Measurements from ENCODE around the gene PPP2R3A. TPM values are rescaled to one million over a fixed set of nuclear protein-coding genes. Genes with fewer than 3 reads are reported as not detected.

The PPP2R3A gene
- total RNA-seq, 5 donors from 2014 or later (not counting 1 experiment from before 2014, with no cell fraction given) = 0.19 to 0.95 (median 0.30) TPM

DNA sequence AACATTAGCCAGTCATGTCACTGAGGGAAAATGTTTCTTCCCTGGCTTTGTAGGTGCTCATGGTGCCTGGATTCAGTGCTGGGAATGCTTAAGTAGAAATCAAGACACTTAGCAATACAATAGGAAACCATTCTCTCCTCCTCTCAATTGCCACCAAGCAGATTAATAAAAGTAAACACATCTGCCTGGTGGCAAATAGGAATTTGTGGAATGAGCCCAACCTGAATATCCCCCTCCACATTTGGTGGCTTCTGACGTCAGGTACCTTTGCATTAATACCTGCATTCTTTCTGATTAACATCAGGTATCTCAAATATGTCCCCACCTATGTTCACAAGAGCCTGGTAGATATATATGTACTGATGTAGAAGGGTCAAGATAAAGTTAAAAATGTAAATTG, 42.7 kb downstream of the PPP2R3A start:
- Histone ChIP-seq H3K9me3 (no peaks in the 10 kb centered on the region), H3K4me3 (ENCODE audit: control insufficient read depth in 1 of 2, extremely low read depth in 1 of 2, low read length in 1 of 2) (no peak overlapping the region), H3K27ac (ENCODE audit: low read length) (no peak overlapping the region), H3K27me3 (replicated peaks in 1 of 2; ENCODE audit: control insufficient read depth in 2 of 2, extremely low read depth in 1 of 2, insufficient read depth in 2 of 2, low read length in 1 of 2) (peaks cover 0 to 2% of the 10 kb centered on the region in 2 experiments), H3K36me3 (ENCODE audit: control insufficient read depth in 2 of 2, extremely low read depth in 1 of 2, insufficient read depth in 1 of 2, low read length in 1 of 2) (no peaks in the 10 kb centered on the region), H3K4me1 (ENCODE audit: control insufficient read depth in 1 of 2, extremely low read depth in 1 of 2, insufficient read depth in 2 of 2, low read length in 2 of 2) (no peaks in the 10 kb centered on the region)
- no CpG with 5 or more reads among the region's 1 CpG for WGBS (ENCODE audit: insufficient coverage)
- H3K4me3 Mint-ChIP-seq = no peak overlapping the region
- ChIA-PET POLR2A (no interaction called here), CTCF (no interaction called here)
- no peaks in the 10 kb centered on the region for H3K36me3 Mint-ChIP-seq
- no peaks in the 10 kb centered on the region for H3K4me1 Mint-ChIP-seq
- ATAC-seq (replicated peaks in 1 of 4) = no peak
- H3K9me3 Mint-ChIP-seq = peaks cover 0 to 5% (median 4%) of the 10 kb centered on the region in 3 donors
- no peak for DNase-seq
- H3K27me3 Mint-ChIP-seq = peaks cover 8 to 9% of the 10 kb centered on the region in 2 donors
- no peak overlapping the region for H3K27ac Mint-ChIP-seq

DNA sequence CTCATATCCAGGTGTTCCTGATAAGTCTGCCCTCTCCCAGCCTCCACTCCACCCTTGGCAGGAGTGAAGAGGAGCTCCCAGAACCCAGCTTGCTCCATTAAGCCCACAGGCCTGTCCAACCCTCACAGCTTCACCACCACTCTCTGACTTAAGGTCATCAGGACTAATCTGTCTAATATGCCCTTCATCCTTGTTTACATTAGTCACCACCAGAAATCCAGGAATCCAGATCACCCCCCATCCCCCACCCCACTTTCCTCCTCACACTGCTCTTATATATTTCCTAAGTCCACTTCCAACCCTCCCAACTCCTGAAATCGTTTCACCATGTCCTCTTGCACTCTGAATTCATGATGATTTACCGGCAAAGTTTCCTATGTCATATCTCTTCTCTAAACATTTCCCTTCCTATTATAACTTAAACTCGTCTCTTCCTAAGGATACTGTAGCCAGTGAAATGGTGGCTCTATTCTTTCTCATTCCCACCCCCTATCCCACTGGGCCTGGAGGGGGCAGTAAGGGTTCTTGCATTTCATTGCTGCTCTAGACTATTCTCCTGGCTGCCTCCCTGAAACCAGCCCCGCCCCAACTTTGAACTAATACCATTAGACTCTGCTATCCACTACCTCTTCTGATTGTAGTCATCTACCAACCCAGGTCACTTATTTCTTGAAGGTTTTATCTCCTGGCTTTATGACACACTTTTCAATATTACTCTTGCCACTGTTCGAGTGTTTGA, 43.4 kb downstream of the PPP2R3A start:
- DNase-seq (no peak), ATAC-seq (replicated peaks in 1 of 4) (no peak)
- Histone ChIP-seq H3K27me3 (replicated peaks in 1 of 2; ENCODE audit: control insufficient read depth in 2 of 2, extremely low read depth in 1 of 2, insufficient read depth in 2 of 2, low read length in 1 of 2) (peaks cover 0 to 2% of the 10 kb centered on the region in 2 experiments), H3K9me3 (no peaks in the 10 kb centered on the region), H3K4me1 (ENCODE audit: control insufficient read depth in 1 of 2, extremely low read depth in 1 of 2, insufficient read depth in 2 of 2, low read length in 2 of 2) (no peaks in the 10 kb centered on the region), H3K27ac (ENCODE audit: low read length) (no peak overlapping the region), H3K4me3 (ENCODE audit: control insufficient read depth in 1 of 2, extremely low read depth in 1 of 2, low read length in 1 of 2) (no peak overlapping the region), H3K36me3 (ENCODE audit: control insufficient read depth in 2 of 2, extremely low read depth in 1 of 2, insufficient read depth in 1 of 2, low read length in 1 of 2) (no peaks in the 10 kb centered on the region)
- Mint-ChIP-seq H3K4me1 (no peaks in the 10 kb centered on the region), H3K36me3 (no peaks in the 10 kb centered on the region), H3K27me3 (peaks cover 8 to 9% of the 10 kb centered on the region in 2 donors), H3K27ac (no peak overlapping the region), H3K4me3 (no peak overlapping the region), H3K9me3 (peaks cover 0 to under 1% (median 0%) of the 10 kb centered on the region in 3 donors)
- CTCF ChIA-PET = interaction anchor here in 1 of 2 donors (0.6 kb wide), 1 partner anchor 10 kb away, joined by 3 read pairs; no protein-coding TSS in a partner anchor
- POLR2A ChIA-PET = no interaction called here
- WGBS (ENCODE audit: insufficient coverage) = 33% methylated on average over 1 of the region's 5 CpGs

DNA sequence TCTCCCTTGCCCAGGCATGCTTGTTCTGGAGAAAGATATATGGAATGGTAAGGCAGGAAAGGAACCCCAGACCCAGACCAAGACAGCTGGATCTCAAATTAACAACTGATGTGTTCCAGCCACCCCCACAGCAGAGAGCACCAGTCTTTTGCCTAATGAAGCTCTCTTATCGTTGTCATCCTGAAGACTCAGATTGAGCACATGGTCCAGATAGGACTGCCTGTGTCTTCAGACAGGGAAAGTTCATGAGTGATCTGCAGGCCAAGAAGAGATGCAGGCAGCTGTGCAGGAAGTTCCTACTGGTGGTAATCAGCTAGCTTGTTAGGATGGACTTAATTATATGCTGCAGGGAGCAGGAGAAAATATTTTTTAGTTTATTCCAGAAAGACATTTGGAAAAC, 53.3 kb downstream of the PPP2R3A start:
- Mint-ChIP-seq H3K27me3 (peaks cover 26 to 36% of the 10 kb centered on the region in 2 donors), H3K4me1 (no peaks in the 10 kb centered on the region), H3K27ac (no peak overlapping the region), H3K4me3 (no peak overlapping the region), H3K9me3 (peaks cover 0 to 7% (median 3%) of the 10 kb centered on the region in 3 donors), H3K36me3 (peaks cover 3% of the 10 kb centered on the region)
- no peaks in the 10 kb centered on the region for H3K4me1 ChIP-seq (ENCODE audit: control insufficient read depth in 1 of 2, extremely low read depth in 1 of 2, insufficient read depth in 2 of 2, low read length in 2 of 2)
- no peak overlapping the region for H3K27ac ChIP-seq (ENCODE audit: low read length)
- DNase-seq (no peak), ATAC-seq (replicated peaks in 1 of 4) (no peak)
- 60% methylated on average over 1 of the region's 1 CpG for WGBS (ENCODE audit: insufficient coverage)
- POLR2A ChIA-PET = interaction anchor here in 1 of 2 donors (0.5 kb wide), 1 partner anchor 377 kb away, joined by 4 read pairs; no protein-coding TSS in a partner anchor
- no peak overlapping the region for H3K4me3 ChIP-seq (ENCODE audit: control insufficient read depth in 1 of 2, extremely low read depth in 1 of 2, low read length in 1 of 2)
- CTCF ChIA-PET = interaction anchor here in 1 of 2 donors (1.1 kb wide), 1 partner anchor 9 kb away, joined by 3 read pairs; no protein-coding TSS in a partner anchor
- H3K9me3 ChIP-seq = no peaks in the 10 kb centered on the region
- no peaks in the 10 kb centered on the region for H3K36me3 ChIP-seq (ENCODE audit: control insufficient read depth in 2 of 2, extremely low read depth in 1 of 2, insufficient read depth in 1 of 2, low read length in 1 of 2)
- peaks cover 0 to 4% of the 10 kb centered on the region in 2 experiments for H3K27me3 ChIP-seq (replicated peaks in 1 of 2; ENCODE audit: control insufficient read depth in 2 of 2, extremely low read depth in 1 of 2, insufficient read depth in 2 of 2, low read length in 1 of 2)

DNA sequence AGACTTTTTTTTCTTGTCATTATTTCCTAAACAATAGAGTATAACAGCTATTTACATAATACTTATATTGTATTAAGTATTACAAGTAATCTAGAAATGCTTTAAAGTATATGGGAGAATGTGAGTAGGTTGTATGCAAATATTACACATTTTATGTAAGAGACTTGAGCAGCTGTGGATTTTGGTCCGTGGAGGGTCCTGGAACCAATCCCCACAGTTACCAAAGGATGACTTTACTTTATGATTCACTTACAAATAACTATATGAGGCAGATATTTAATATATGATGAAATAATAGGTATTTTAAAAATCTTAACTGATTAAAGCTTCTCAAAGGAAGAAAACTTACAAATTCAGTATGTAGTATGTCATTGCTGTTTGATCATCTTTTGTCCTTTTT, 56.3 kb downstream of the PPP2R3A start:
- WGBS (ENCODE audit: insufficient coverage) = no CpG with 5 or more reads among the region's 1 CpG
- ChIA-PET CTCF (no interaction called here), POLR2A (no interaction called here)
- Mint-ChIP-seq H3K4me1 (no peaks in the 10 kb centered on the region), H3K27me3 (peaks cover 19 to 31% of the 10 kb centered on the region in 2 donors), H3K36me3 (peaks cover 3% of the 10 kb centered on the region), H3K4me3 (no peak overlapping the region), H3K9me3 (no peaks in the 10 kb centered on the region), H3K27ac (no peak overlapping the region)
- DNase-seq (no peak), ATAC-seq (replicated peaks in 1 of 4) (no peak)
- H3K27me3 ChIP-seq (replicated peaks in 1 of 2; ENCODE audit: control insufficient read depth in 2 of 2, extremely low read depth in 1 of 2, insufficient read depth in 2 of 2, low read length in 1 of 2) = peaks cover 0 to 4% of the 10 kb centered on the region in 2 experiments
- H3K27ac ChIP-seq (ENCODE audit: low read length) = no peak overlapping the region
- no peaks in the 10 kb centered on the region for H3K36me3 ChIP-seq (ENCODE audit: control insufficient read depth in 2 of 2, extremely low read depth in 1 of 2, insufficient read depth in 1 of 2, low read length in 1 of 2)
- no peaks in the 10 kb centered on the region for H3K4me1 ChIP-seq (ENCODE audit: control insufficient read depth in 1 of 2, extremely low read depth in 1 of 2, insufficient read depth in 2 of 2, low read length in 2 of 2)
- H3K9me3 ChIP-seq = no peaks in the 10 kb centered on the region
- H3K4me3 ChIP-seq (ENCODE audit: control insufficient read depth in 1 of 2, extremely low read depth in 1 of 2, low read length in 1 of 2) = no peak overlapping the region

DNA sequence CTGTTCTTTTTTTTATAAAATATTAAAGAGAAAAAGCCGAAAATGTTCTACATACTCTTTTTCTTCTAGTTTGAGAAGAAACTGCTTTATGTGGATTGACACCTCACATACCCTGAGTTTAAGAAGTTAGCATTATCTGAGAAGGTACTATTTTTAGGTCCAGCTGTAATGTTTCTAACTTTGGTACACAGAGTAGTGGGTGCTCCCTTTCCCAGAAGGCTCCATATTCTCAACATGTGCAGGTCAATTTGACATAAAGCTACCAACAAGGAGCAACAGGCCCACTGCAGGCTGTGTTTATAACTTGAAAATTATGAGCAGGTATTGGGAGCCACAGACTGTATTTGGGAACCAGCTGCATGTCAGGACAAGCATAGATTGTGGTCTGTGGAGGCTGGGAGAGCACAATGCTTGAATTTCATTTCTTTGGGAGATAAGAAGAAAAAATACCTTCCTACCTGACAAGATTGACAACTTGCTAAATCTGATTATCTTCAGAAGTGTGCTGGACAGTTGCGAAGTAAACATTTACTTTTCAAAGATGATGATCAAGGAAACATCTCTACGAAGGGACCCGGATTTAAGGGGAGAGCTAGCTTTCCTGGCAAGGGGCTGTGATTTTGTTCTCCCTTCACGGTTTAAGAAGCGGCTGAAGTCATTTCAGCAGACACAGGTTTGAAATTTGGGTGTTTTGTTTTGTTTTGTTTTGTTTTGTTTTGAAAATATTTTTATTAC, 57.2 kb downstream of the PPP2R3A start:
- no peak overlapping the region for H3K4me3 Mint-ChIP-seq
- WGBS (ENCODE audit: insufficient coverage) = 92% methylated on average over 2 of the region's 6 CpGs
- no peaks in the 10 kb centered on the region for H3K9me3 Mint-ChIP-seq
- no peaks in the 10 kb centered on the region for H3K36me3 ChIP-seq (ENCODE audit: control insufficient read depth in 2 of 2, extremely low read depth in 1 of 2, insufficient read depth in 1 of 2, low read length in 1 of 2)
- H3K27ac ChIP-seq (ENCODE audit: low read length) = no peak overlapping the region
- H3K9me3 ChIP-seq = no peaks in the 10 kb centered on the region
- peaks cover 0 to 4% of the 10 kb centered on the region in 2 experiments for H3K27me3 ChIP-seq (replicated peaks in 1 of 2; ENCODE audit: control insufficient read depth in 2 of 2, extremely low read depth in 1 of 2, insufficient read depth in 2 of 2, low read length in 1 of 2)
- DNase-seq (no peak), ATAC-seq (replicated peaks in 1 of 4) (no peak)
- H3K36me3 Mint-ChIP-seq = peaks cover 3% of the 10 kb centered on the region
- no peak overlapping the region for H3K4me3 ChIP-seq (ENCODE audit: control insufficient read depth in 1 of 2, extremely low read depth in 1 of 2, low read length in 1 of 2)
- no peaks in the 10 kb centered on the region for H3K4me1 Mint-ChIP-seq
- no peaks in the 10 kb centered on the region for H3K4me1 ChIP-seq (ENCODE audit: control insufficient read depth in 1 of 2, extremely low read depth in 1 of 2, insufficient read depth in 2 of 2, low read length in 2 of 2)
- POLR2A ChIA-PET = no interaction called here
- CTCF ChIA-PET = no interaction called here
- H3K27me3 Mint-ChIP-seq = peaks cover 19 to 27% of the 10 kb centered on the region in 2 donors
- no peak overlapping the region for H3K27ac Mint-ChIP-seq

DNA sequence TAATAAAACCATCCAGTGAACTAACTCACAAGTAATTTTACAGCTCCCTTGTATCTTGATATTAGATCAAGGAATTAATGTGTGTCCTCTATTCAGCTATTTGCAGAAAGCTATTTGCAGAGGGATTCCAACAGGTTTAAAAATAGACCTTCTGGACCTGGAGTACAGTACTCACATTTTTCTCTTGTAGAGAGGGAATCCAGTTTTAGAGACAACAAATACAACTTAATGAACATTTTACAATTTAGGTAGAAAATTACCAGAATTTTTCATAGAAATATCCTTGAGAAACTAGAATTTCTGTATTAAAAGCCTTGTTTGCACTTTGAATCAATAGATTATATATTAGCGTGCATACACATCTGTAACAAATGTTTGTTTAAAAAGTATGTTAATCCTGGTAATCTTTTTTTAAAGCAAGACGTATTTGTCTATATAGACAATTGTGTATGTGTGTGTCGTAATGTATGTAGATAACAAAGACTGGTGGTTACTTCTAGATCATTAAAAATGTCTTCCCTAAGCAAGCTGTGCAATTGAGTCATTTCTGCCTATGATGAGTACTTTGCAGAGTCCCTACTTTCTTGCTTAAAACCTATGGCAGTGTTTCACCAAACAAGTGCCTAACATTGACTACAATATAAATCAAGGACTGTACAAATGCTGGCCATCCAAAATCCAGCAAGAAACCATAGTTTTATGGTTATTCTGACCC, 57.9 kb downstream of the PPP2R3A start:
- Mint-ChIP-seq H3K27ac (no peak overlapping the region), H3K36me3 (peaks cover 3% of the 10 kb centered on the region), H3K4me1 (no peaks in the 10 kb centered on the region), H3K27me3 (peaks cover 19 to 27% of the 10 kb centered on the region in 2 donors), H3K4me3 (no peak overlapping the region), H3K9me3 (no peaks in the 10 kb centered on the region)
- no CpG with 5 or more reads among the region's 3 CpGs for WGBS (ENCODE audit: insufficient coverage)
- CTCF ChIA-PET = no interaction called here
- H3K27me3 ChIP-seq (replicated peaks in 1 of 2; ENCODE audit: control insufficient read depth in 2 of 2, extremely low read depth in 1 of 2, insufficient read depth in 2 of 2, low read length in 1 of 2) = no peaks in the 10 kb centered on the region
- H3K27ac ChIP-seq (ENCODE audit: low read length) = no peak overlapping the region
- no peaks in the 10 kb centered on the region for H3K9me3 ChIP-seq
- no peaks in the 10 kb centered on the region for H3K36me3 ChIP-seq (ENCODE audit: control insufficient read depth in 2 of 2, extremely low read depth in 1 of 2, insufficient read depth in 1 of 2, low read length in 1 of 2)
- H3K4me3 ChIP-seq (ENCODE audit: control insufficient read depth in 1 of 2, extremely low read depth in 1 of 2, low read length in 1 of 2) = no peak overlapping the region
- POLR2A ChIA-PET = no interaction called here
- H3K4me1 ChIP-seq (ENCODE audit: control insufficient read depth in 1 of 2, extremely low read depth in 1 of 2, insufficient read depth in 2 of 2, low read length in 2 of 2) = no peaks in the 10 kb centered on the region
- ATAC-seq (replicated peaks in 1 of 4) (no peak), DNase-seq (no peak)

Measured in T-cell (primary cell).